GM18868 (cell line): ENCODE data around the gene GALNT17.
"Not testable (repeated sequence)": the region's sequence is repeated elsewhere in the genome, so short reads cannot be mapped to it uniquely, and the experiment has no call there.

Experiments used
- ATAC-seq: cut with Tn5 transposase; IDR thresholded peaks from one replicate; pipeline ENCODE4 v1.9.1; 2021; ENCODE audit warnings: mild to moderate bottlenecking, moderate library complexity; ENCODE audit not compliant: unreplicated experiment

GALNT17 gene

GRCh38 chr7:71541707-71542353, 409.9 kb downstream of the GALNT17 start:
- ATAC-seq, result no peak

GRCh38 chr7:71543396-71543795, 411.5 kb downstream of the GALNT17 start:
- ATAC-seq, result no peak

- ATAC-seq, result no peak
Observed at GRCh38 chr7:71544816-71545215, 412.9 kb downstream of the GALNT17 start.

GRCh38 chr7:71547426-71547825, 415.5 kb downstream of the GALNT17 start:
- ATAC-seq, result no peak

- ATAC-seq, result no peak
Observed at GRCh38 chr7:71548746-71549145, 416.8 kb downstream of the GALNT17 start.

GRCh38 chr7:71553306-71553705, 421.4 kb downstream of the GALNT17 start:
- ATAC-seq, result no peak

- ATAC-seq, result no peak
Observed at GRCh38 chr7:71555758-71556157, 423.8 kb downstream of the GALNT17 start.

- no peak for ATAC-seq
Observed at GRCh38 chr7:71558806-71559613, 427.1 kb downstream of the GALNT17 start.

- ATAC-seq, result no peak
Observed at GRCh38 chr7:71560354-71560995, 428.5 kb downstream of the GALNT17 start.

- no peak for ATAC-seq
Observed at GRCh38 chr7:71563276-71563675, 431.3 kb downstream of the GALNT17 start.

- no peak for ATAC-seq
Observed at GRCh38 chr7:71566376-71566775, 434.4 kb downstream of the GALNT17 start.

- no peak for ATAC-seq
Observed at GRCh38 chr7:71566991-71567390, 435.0 kb downstream of the GALNT17 start.

GRCh38 chr7:71574153-71574860, 442.4 kb downstream of the GALNT17 start:
- no peak for ATAC-seq

- no peak for ATAC-seq
Observed at GRCh38 chr7:71580027-71580426, 448.1 kb downstream of the GALNT17 start.

GRCh38 chr7:71584256-71584655, 452.3 kb downstream of the GALNT17 start:
- no peak for ATAC-seq

GRCh38 chr7:71591876-71592275, 459.9 kb downstream of the GALNT17 start:
- ATAC-seq, result no peak

- ATAC-seq, result not testable (repeated sequence)
Observed at GRCh38 chr7:71592388-71592787, 460.4 kb downstream of the GALNT17 start.

GRCh38 chr7:71594736-71595135, 462.8 kb downstream of the GALNT17 start:
- ATAC-seq, result no peak

GRCh38 chr7:71595176-71595575, 463.2 kb downstream of the GALNT17 start:
- no peak for ATAC-seq

- no peak for ATAC-seq
Observed at GRCh38 chr7:71598553-71598952, 466.6 kb downstream of the GALNT17 start.

- ATAC-seq, result no peak
Observed at GRCh38 chr7:71601851-71602250, 469.9 kb downstream of the GALNT17 start.
